Activated CD8-positive, alpha-beta T cell treated with anti-CD3 and anti-CD28 coated beads, Interleukin-2, amount 10 ng/mL, durations not matched to agents 7 days and 5 days (primary cell): ENCODE data around the gene TMEM91. TPM values are rescaled to one million over a fixed set of nuclear protein-coding genes. Genes with fewer than 3 reads are reported as not detected.

Experiments used
- ATAC-seq: fragments of 150-1000 bp; cut with Tn5 transposase; one replicate; pipeline ENCODE4 v1.10.0; 2021; ENCODE audit warnings: moderate library complexity
- CTCF ChIA-PET: fragments of 350-600 bp; sonication (Branson Sonifier 250); formaldehyde crosslinking; loops from one replicate; lab custom pipeline; 2021; ENCODE audit warnings: antibody characterized with exemption; lab: Charles Lee
- POLR2A ChIA-PET: fragments of 350-600 bp; sonication (Branson Sonifier 250); formaldehyde crosslinking; loops from one replicate; lab custom pipeline; 2021; ENCODE audit warnings: antibody characterized with exemption; lab: Charles Lee
- DNase-seq: peaks from one replicate; pipeline ENCODE4 v3.0.0-alpha.2; 2020
- H3K27ac Mint-ChIP-seq: one replicate; pipeline ENCODE4 v1.8.0; 2021; ENCODE audit warnings: mild to moderate bottlenecking, mixed read lengths
- H3K27me3 Mint-ChIP-seq: one replicate; pipeline ENCODE4 v1.8.0; 2021; ENCODE audit warnings: low read depth, mixed read lengths
- H3K36me3 Mint-ChIP-seq: one replicate; pipeline ENCODE4 v1.8.0; 2021; ENCODE audit warnings: low read depth, mixed read lengths
- H3K4me1 Mint-ChIP-seq: one replicate; pipeline ENCODE4 v1.8.0; 2021; ENCODE audit warnings: low read depth, mixed read lengths
- H3K4me3 Mint-ChIP-seq: one replicate; pipeline ENCODE4 v1.8.0; 2021; ENCODE audit warnings: mild to moderate bottlenecking, mixed read lengths
- H3K9me3 Mint-ChIP-seq: one replicate; pipeline ENCODE4 v1.8.0; 2022; ENCODE audit warnings: mixed read lengths; ENCODE audit not compliant: insufficient read depth
- total RNA-seq, 2 experiments: library from RNA; stranded (reverse); gene quantifications; one replicate each; pipeline ENCODE4 v1.2.3, GENCODE V29; 2021

Gene TMEM91
- total RNA-seq, 2 experiments from 2014 or later, result 5.3 to 6.4 TPM

DNA sequence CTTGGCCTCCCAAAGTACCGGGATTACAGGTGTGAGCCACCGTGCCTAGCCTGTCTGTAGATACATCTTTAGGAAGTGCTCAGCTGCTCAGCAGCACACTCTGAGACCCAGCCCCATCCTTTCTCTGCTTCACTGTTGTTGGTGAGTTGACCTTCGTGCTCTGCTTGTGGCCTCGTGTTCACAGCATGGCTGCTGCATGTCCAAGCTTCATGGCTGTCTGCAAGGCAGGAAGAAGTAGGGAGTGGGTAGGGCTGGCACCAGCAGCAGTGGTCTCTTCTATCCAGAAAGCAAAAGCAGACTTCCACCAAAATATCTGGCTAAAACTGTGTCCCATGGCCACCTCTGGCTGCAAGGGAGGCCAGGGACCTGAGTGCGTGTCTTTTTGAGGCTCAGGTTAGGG, 36.6 kb downstream of the TMEM91 start:
- no peak overlapping the region for H3K4me3 Mint-ChIP-seq
- no peak for DNase-seq
- CTCF ChIA-PET, result no interaction called here
- H3K9me3 Mint-ChIP-seq, result no peaks in the 10 kb centered on the region
- ATAC-seq, result no peak
- H3K4me1 Mint-ChIP-seq, result peaks cover 10% of the 10 kb centered on the region
- H3K27ac Mint-ChIP-seq, result no peak overlapping the region
- POLR2A ChIA-PET, result no interaction called here
- H3K27me3 Mint-ChIP-seq, result no peaks in the 10 kb centered on the region
- H3K36me3 Mint-ChIP-seq, result peaks cover 20% of the 10 kb centered on the region

DNA sequence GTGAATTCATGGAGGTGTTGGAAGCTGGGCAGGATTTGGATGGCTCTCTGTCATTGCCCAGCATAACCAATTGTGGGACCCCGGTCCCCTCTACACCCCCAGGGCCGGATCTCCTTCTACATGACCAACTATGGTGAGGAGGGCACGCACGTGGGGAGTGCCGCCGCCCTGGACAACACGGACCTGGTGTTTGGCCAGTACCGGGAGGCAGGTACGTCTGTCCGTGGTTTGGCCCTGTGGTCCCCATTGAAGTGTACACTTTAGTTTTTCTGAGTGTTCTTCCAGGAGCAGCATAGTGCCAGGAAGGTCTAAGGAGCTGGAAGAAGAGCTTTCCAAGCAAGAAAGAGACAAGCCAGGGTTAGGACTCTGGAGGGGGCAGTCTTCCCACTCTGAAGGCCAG, 37.6 kb downstream of the TMEM91 start:
- ChIA-PET CTCF (no interaction called here), POLR2A (interaction anchor here (0.5 to 0.6 kb wide), 2 partner anchors 14 to 148 kb away, joined by 3 to 4 read pairs; no protein-coding TSS in a partner anchor)
- H3K4me3 Mint-ChIP-seq, result no peak overlapping the region

DNA sequence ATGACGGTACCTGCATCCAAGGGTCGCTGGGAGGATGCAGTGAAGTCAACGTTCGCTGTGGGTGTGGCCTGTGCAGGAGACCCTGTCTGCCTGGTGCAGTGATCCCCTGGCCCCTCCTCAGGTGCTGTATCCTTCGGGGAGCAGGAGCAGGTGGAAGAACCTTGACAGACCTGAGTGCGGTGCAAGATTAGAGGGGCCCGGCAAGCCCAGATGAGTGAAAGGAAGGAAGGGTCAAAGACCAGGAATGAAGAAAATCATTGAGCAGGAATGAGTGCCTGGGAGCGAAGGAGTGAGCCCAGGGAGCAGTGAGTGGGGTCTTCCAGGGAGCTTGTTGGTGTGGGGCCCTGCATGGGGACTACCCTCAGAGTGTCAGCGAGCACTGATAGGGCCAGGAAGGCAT, 38.1 kb downstream of the TMEM91 start:
- no peaks in the 10 kb centered on the region for H3K27me3 Mint-ChIP-seq
- no peak for DNase-seq
- ChIA-PET POLR2A (interaction anchor here (0.6 kb wide), 1 partner anchor 148 kb away, joined by 4 read pairs; no protein-coding TSS in a partner anchor), CTCF (no interaction called here)
- no peak for ATAC-seq
- no peak overlapping the region for H3K4me3 Mint-ChIP-seq
- no peak overlapping the region for H3K27ac Mint-ChIP-seq
- H3K4me1 Mint-ChIP-seq, result peaks cover 6% of the 10 kb centered on the region
- H3K9me3 Mint-ChIP-seq, result no peaks in the 10 kb centered on the region
- peaks cover 24% of the 10 kb centered on the region for H3K36me3 Mint-ChIP-seq

More for the DNA sequence above, 37.6 kb downstream of the TMEM91 start:
- Mint-ChIP-seq H3K36me3 (peaks cover 20% of the 10 kb centered on the region), H3K27me3 (no peaks in the 10 kb centered on the region), H3K4me1 (peaks cover 10% of the 10 kb centered on the region), H3K27ac (no peak overlapping the region), H3K9me3 (no peaks in the 10 kb centered on the region)
- ATAC-seq (no peak), DNase-seq (no peak)

GRCh38 chr19:41415154-41415571, 38.8 kb downstream of the TMEM91 start:
- ChIA-PET CTCF (interaction anchor here (1.0 kb wide), 1 partner anchor 155 kb away, joined by 3 read pairs; no protein-coding TSS in a partner anchor), POLR2A (no interaction called here)
- Mint-ChIP-seq H3K4me1 (peaks cover 1% of the 10 kb centered on the region), H3K36me3 (peaks cover 26% of the 10 kb centered on the region), H3K4me3 (no peak overlapping the region), H3K9me3 (no peaks in the 10 kb centered on the region), H3K27ac (no peak overlapping the region), H3K27me3 (no peaks in the 10 kb centered on the region)
- ATAC-seq (no peak), DNase-seq (no peak)

DNA sequence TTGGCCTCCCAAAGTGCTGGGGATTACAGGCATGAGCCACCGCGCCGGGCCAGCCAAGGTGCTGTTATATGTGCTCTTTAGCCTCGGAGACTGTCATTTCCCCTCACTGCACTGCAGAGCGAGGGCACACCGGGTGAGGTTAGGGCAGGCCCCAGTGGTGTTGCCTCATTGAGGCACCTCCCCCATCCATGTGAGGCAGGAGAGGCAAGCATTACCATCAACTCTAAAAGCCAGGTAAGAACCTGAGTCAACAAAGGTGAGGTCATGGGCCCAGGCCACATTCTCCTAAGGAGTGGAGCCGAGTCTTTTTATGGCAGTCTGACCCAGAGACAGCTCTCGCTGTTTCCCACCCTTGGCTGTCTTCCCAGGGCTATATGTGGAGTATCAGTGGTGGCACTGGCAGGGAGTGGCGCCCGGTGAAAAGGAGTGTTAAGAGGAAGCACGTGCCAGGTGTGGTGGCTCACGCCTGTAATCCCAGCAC, 39.9 kb downstream of the TMEM91 start:
- no peak overlapping the region for H3K27ac Mint-ChIP-seq
- no peak for ATAC-seq
- no peaks in the 10 kb centered on the region for H3K27me3 Mint-ChIP-seq
- CTCF ChIA-PET, result no interaction called here
- DNase-seq, result no peak
- H3K9me3 Mint-ChIP-seq, result no peaks in the 10 kb centered on the region
- peaks cover 35% of the 10 kb centered on the region for H3K36me3 Mint-ChIP-seq
- POLR2A ChIA-PET, result interaction anchor here (0.7 kb wide), 1 partner anchor 27 kb away, joined by 3 read pairs; no protein-coding TSS in a partner anchor
- no peak overlapping the region for H3K4me3 Mint-ChIP-seq
- H3K4me1 Mint-ChIP-seq, result no peaks in the 10 kb centered on the region

- ChIA-PET POLR2A (interaction anchor here (1.2 kb wide), 1 partner anchor 19 kb away, joined by 3 read pairs; no protein-coding TSS in a partner anchor), CTCF (interaction anchor here (0.9 kb wide), 1 partner anchor 85 kb away, joined by 3 read pairs; no protein-coding TSS in a partner anchor)
- H3K27ac Mint-ChIP-seq, result no peak overlapping the region
These were observed 44.0 kb downstream of the TMEM91 start for GRCh38 chr19:41420101-41420880.

GRCh38 chr19:41421314-41421713, 45.0 kb downstream of the TMEM91 start:
- CTCF ChIA-PET, result no interaction called here
- no peaks in the 10 kb centered on the region for H3K27me3 Mint-ChIP-seq

More at GRCh38 chr19:41420101-41420880, 44.0 kb downstream of the TMEM91 start:
- DNase-seq (no peak), ATAC-seq (no peak)
- Mint-ChIP-seq H3K9me3 (no peaks in the 10 kb centered on the region), H3K36me3 (peaks cover 32% of the 10 kb centered on the region), H3K27me3 (no peaks in the 10 kb centered on the region), H3K4me1 (peaks cover 9% of the 10 kb centered on the region), H3K4me3 (no peak overlapping the region)

DNA sequence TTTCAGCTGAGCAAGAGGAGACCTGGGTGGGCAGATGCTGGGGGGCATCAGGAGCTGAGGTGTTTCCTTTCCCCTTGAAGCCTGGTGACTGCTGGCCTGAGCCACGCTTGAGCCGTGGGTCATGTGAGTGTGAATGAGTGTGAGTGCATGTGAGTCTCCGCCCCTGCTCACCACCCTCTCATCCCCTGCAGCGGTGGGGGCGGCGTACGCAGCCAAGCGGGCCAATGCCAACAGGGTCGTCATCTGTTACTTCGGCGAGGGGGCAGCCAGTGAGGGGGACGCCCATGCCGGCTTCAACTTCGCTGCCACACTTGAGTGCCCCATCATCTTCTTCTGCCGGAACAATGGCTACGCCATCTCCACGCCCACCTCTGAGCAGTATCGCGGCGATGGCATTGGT, 45.6 kb downstream of the TMEM91 start:
- Mint-ChIP-seq H3K4me1 (peaks cover 22% of the 10 kb centered on the region), H3K4me3 (no peak overlapping the region), H3K9me3 (no peaks in the 10 kb centered on the region), H3K27ac (peak overlapping the region; percentile 69), H3K27me3 (no peaks in the 10 kb centered on the region), H3K36me3 (peaks cover 28% of the 10 kb centered on the region)
- CTCF ChIA-PET, result no interaction called here
- DNase-seq (no peak), ATAC-seq (no peak)
- POLR2A ChIA-PET, result no interaction called here

More at GRCh38 chr19:41421314-41421713, 45.0 kb downstream of the TMEM91 start:
- ATAC-seq, result no peak
- peaks cover 29% of the 10 kb centered on the region for H3K36me3 Mint-ChIP-seq
- no peaks in the 10 kb centered on the region for H3K9me3 Mint-ChIP-seq
- no peak for DNase-seq
- no peak overlapping the region for H3K4me3 Mint-ChIP-seq
- no peak overlapping the region for H3K27ac Mint-ChIP-seq
- POLR2A ChIA-PET, result interaction anchor here (1.2 kb wide), 1 partner anchor 18 kb away, joined by 3 read pairs; no protein-coding TSS in a partner anchor
- H3K4me1 Mint-ChIP-seq, result peaks cover 15% of the 10 kb centered on the region

- Mint-ChIP-seq H3K36me3 (peaks cover 28% of the 10 kb centered on the region), H3K4me3 (no peak overlapping the region), H3K9me3 (no peaks in the 10 kb centered on the region), H3K27ac (no peak overlapping the region), H3K4me1 (peaks cover 25% of the 10 kb centered on the region), H3K27me3 (no peaks in the 10 kb centered on the region)
- ATAC-seq (no peak), DNase-seq (no peak)
- POLR2A ChIA-PET, result no interaction called here
- CTCF ChIA-PET, result no interaction called here
These were observed 46.1 kb downstream of the TMEM91 start for GRCh38 chr19:41422456-41422855.

DNA sequence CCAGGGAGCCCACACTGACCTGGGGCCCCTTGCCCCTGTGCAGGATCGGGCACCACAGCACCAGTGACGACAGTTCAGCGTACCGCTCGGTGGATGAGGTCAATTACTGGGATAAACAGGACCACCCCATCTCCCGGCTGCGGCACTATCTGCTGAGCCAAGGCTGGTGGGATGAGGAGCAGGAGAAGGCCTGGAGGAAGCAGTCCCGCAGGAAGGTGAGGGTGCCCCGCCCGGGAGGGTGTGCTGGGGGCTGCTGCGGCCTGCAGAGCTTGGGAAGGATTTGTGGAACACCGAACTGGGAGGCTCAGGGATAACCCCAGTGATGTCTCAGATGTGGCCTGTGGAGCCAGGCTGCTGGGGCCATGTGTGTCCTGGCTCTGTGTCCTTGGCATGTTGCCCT, 46.6 kb downstream of the TMEM91 start:
- ChIA-PET POLR2A (no interaction called here), CTCF (no interaction called here)
- peaks cover 30% of the 10 kb centered on the region for H3K4me1 Mint-ChIP-seq
- H3K4me3 Mint-ChIP-seq, result no peak overlapping the region
- no peak for DNase-seq
- H3K36me3 Mint-ChIP-seq, result peaks cover 28% of the 10 kb centered on the region
- H3K9me3 Mint-ChIP-seq, result no peaks in the 10 kb centered on the region
- no peak for ATAC-seq
- H3K27me3 Mint-ChIP-seq, result no peaks in the 10 kb centered on the region
- no peak overlapping the region for H3K27ac Mint-ChIP-seq

GRCh38 chr19:41424335-41425173, 48.2 kb downstream of the TMEM91 start:
- ChIA-PET POLR2A (no interaction called here), CTCF (interaction anchor here (1.8 kb wide), 1 partner anchor 24 kb away, joined by 6 read pairs; no protein-coding TSS in a partner anchor)
- DNase-seq (peak; percentile 37), ATAC-seq (no peak)
- H3K27ac Mint-ChIP-seq, result peak overlapping the region; percentile 79
- no peak overlapping the region for H3K4me3 Mint-ChIP-seq
- peaks cover 43% of the 10 kb centered on the region for H3K4me1 Mint-ChIP-seq
- H3K27me3 Mint-ChIP-seq, result no peaks in the 10 kb centered on the region
- H3K9me3 Mint-ChIP-seq, result no peaks in the 10 kb centered on the region
- H3K36me3 Mint-ChIP-seq, result peaks cover 28% of the 10 kb centered on the region
